Ectodermal cell (in vitro differentiated cells): Measurements from ENCODE around the gene SUMO1.

Source experiments
- H3K27ac ChIP-seq: 2 replicates; pipeline ENCODE4 v1.7.0; 2013; ENCODE audit warnings: mild to moderate bottlenecking, low read depth, low read length; ENCODE audit not compliant: insufficient read depth, poor library complexity, severe bottlenecking
- H3K27me3 ChIP-seq: 2 replicates; pipeline ENCODE4 v1.7.0; 2013; ENCODE audit warnings: mild to moderate bottlenecking, low read length; ENCODE audit not compliant: insufficient read depth, control insufficient read depth, poor library complexity, severe bottlenecking
- H3K36me3 ChIP-seq: one replicate; pipeline ENCODE4 v1.7.0; 2013; ENCODE audit warnings: low read length; ENCODE audit not compliant: control insufficient read depth, insufficient read depth
- H3K4me1 ChIP-seq: one replicate; pipeline ENCODE4 v1.7.0; 2013; ENCODE audit warnings: low read length; ENCODE audit not compliant: control insufficient read depth, insufficient read depth
- H3K4me3 ChIP-seq: 2 replicates; pipeline ENCODE4 v1.7.0; 2013; ENCODE audit warnings: low read depth, low read length, control low read depth; ENCODE audit not compliant: insufficient read depth
- H3K9me3 ChIP-seq: 2 replicates; pipeline ENCODE4 v1.7.0; 2013; ENCODE audit warnings: mild to moderate bottlenecking, low read length, moderate library complexity; ENCODE audit not compliant: control insufficient read depth
- WGBS, 2 experiments: methylation state at CpG; one replicate each; pipeline ENCODE4 v1.1.7; 2013; ENCODE audit warnings: missing lambda C conversion rate in 2 of 2; 5-methylcytosine and 5-hydroxymethylcytosine counted together

Gene SUMO1

DNA sequence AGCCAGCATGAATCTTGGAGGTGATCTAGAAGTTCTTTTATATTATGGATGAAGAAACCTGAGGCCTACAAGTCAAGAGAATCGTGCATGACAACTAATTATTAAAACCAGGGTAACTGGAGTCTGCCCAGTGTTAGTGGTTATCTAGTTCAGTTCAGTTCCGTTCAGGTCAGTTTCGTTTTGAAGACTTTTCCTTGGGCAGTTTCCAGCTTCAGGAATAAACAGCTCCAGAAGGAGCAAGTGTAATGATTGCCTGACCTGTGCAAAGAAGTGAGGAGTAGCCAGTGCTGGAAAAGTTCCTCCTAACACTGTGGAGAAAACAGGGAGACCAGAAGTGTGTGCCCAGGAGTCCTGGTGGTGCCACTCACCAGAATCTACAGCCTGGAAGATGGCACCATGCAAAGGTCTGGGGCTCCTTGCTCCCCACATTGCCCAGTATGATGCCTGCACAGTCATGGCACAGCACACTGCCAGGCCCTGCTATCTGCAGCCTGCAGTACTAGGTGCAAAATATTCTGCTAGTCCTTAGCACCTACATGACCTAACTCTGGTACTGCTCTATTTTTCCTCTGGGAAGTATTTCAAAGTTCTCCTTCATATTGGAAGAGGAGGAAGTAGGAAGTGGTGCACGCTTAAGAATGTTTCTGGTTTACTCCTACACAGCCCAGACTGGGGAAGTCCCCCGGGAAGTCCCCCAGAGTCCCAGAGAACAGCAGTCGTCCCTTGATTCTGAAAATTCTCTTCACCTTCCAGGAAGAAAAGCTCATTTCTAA, 65.8 kb downstream of the SUMO1 start:
- Histone ChIP-seq H3K27ac (no peak overlapping the region), H3K4me1 (peaks cover 8% of the 10 kb centered on the region), H3K9me3 (no peaks in the 10 kb centered on the region), H3K4me3 (no peak overlapping the region), H3K27me3 (no peaks in the 10 kb centered on the region), H3K36me3 (no peaks in the 10 kb centered on the region)
- WGBS, 2 experiments, result 85 to 96% methylated on average over 6 of the region's 6 CpGs

GRCh38 chr2:202171241-202171825, 67.1 kb downstream of the SUMO1 start:
- Histone ChIP-seq H3K4me1 (peaks cover 8% of the 10 kb centered on the region), H3K27ac (no peak overlapping the region), H3K4me3 (no peak overlapping the region), H3K36me3 (no peaks in the 10 kb centered on the region), H3K9me3 (no peaks in the 10 kb centered on the region), H3K27me3 (no peaks in the 10 kb centered on the region)
- WGBS, 2 experiments, result 18 to 21% methylated on average over 32 of the region's 32 CpGs

GRCh38 chr2:202169832-202170424, 68.5 kb downstream of the SUMO1 start:
- WGBS, 2 experiments, result 82 to 84% methylated on average over 8 of the region's 8 CpGs
- no peaks in the 10 kb centered on the region for H3K9me3 ChIP-seq

DNA sequence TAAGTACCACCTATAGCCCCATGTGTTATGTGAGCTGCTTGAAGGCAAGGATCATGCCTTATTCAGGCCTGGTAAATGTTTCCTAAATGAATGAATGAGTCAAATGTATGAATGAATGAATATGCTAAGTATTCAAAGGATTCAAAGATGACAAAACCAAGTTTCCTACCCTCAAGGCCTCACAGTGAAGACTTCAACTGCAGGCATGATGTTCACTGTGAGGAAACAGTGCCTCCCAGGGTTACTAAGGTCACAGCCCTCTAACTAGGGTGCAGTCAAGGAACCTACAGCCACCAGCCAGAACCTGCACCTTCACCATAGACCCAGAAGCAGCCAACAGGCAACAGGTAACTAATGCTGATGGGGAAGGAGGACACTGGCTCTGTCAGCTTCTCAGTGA, 69.3 kb downstream of the SUMO1 start:
- Histone ChIP-seq H3K4me3 (no peak overlapping the region), H3K4me1 (peaks cover 8% of the 10 kb centered on the region), H3K27me3 (no peaks in the 10 kb centered on the region), H3K9me3 (no peaks in the 10 kb centered on the region), H3K36me3 (no peaks in the 10 kb centered on the region), H3K27ac (no peak overlapping the region)

More at GRCh38 chr2:202169832-202170424, 68.5 kb downstream of the SUMO1 start:
- Histone ChIP-seq H3K27me3 (no peaks in the 10 kb centered on the region), H3K27ac (no peak overlapping the region), H3K4me3 (no peak overlapping the region), H3K4me1 (peaks cover 8% of the 10 kb centered on the region), H3K36me3 (no peaks in the 10 kb centered on the region)

GRCh38 chr2:202165945-202166344, 72.5 kb downstream of the SUMO1 start:
- H3K27me3 ChIP-seq, result no peaks in the 10 kb centered on the region
- no peak overlapping the region for H3K4me3 ChIP-seq
- H3K36me3 ChIP-seq, result no peaks in the 10 kb centered on the region
- 100% methylated on average over 1 of the region's 1 CpG for WGBS, 2 experiments
- H3K4me1 ChIP-seq, result peaks cover 2% of the 10 kb centered on the region
- H3K9me3 ChIP-seq, result no peaks in the 10 kb centered on the region
- no peak overlapping the region for H3K27ac ChIP-seq

- H3K4me3 ChIP-seq, result no peak overlapping the region
- H3K9me3 ChIP-seq, result no peaks in the 10 kb centered on the region
- WGBS, 2 experiments, result 86 to 89% methylated on average over 5 of the region's 5 CpGs
- H3K27ac ChIP-seq, result no peak overlapping the region
- H3K27me3 ChIP-seq, result no peaks in the 10 kb centered on the region
- H3K4me1 ChIP-seq, result no peaks in the 10 kb centered on the region
- H3K36me3 ChIP-seq, result no peaks in the 10 kb centered on the region
These were observed 73.2 kb downstream of the SUMO1 start for GRCh38 chr2:202165208-202165607.

- no peak overlapping the region for H3K4me3 ChIP-seq
- no peaks in the 10 kb centered on the region for H3K27me3 ChIP-seq
- whole genome bisulfite sequencing, 2 experiments, result 65 to 67% methylated on average over 3 of the region's 3 CpGs
- H3K36me3 ChIP-seq, result no peaks in the 10 kb centered on the region
- H3K27ac ChIP-seq, result no peak overlapping the region
- H3K4me1 ChIP-seq, result no peaks in the 10 kb centered on the region
- H3K9me3 ChIP-seq, result no peaks in the 10 kb centered on the region
These were observed 74.0 kb downstream of the SUMO1 start for GRCh38 chr2:202164411-202164810.

- Histone ChIP-seq H3K4me1 (no peaks in the 10 kb centered on the region), H3K9me3 (no peaks in the 10 kb centered on the region), H3K27me3 (no peaks in the 10 kb centered on the region), H3K36me3 (no peaks in the 10 kb centered on the region), H3K27ac (no peak overlapping the region), H3K4me3 (no peak overlapping the region)
- 90 to 93% methylated on average over 8 of the region's 8 CpGs for WGBS, 2 experiments
These were observed 77.1 kb downstream of the SUMO1 start for GRCh38 chr2:202161151-202161835.

- H3K4me3 ChIP-seq, result no peak overlapping the region
- no peaks in the 10 kb centered on the region for H3K9me3 ChIP-seq
- H3K36me3 ChIP-seq, result no peaks in the 10 kb centered on the region
- no peak overlapping the region for H3K27ac ChIP-seq
- H3K27me3 ChIP-seq, result no peaks in the 10 kb centered on the region
- WGBS, 2 experiments, result 77% methylated on average over 5 of the region's 5 CpGs
- peaks cover 6% of the 10 kb centered on the region for H3K4me1 ChIP-seq
These were observed 79.6 kb downstream of the SUMO1 start for GRCh38 chr2:202158796-202159195.
